Spleen (tissue), 7 donors: Measurements from ENCODE around the gene CDK14.

Experiments used
- POLR2A ChIP-seq, 3 donors: fragments of 450-650 bp; IDR thresholded peaks; one replicate each; pipeline ENCODE4 v1.5.1; 2017; ENCODE audit warnings: antibody characterized with exemption in 3 of 3, mild to moderate bottlenecking in 1 of 3
- POLR2AphosphoS5 ChIP-seq, 3 donors: sonication (generic); formaldehyde crosslinking; IDR thresholded peaks; one replicate each; pipeline ENCODE4 v1.5.1; 2017; ENCODE audit warnings: antibody characterized with exemption in 3 of 3
- TF ChIP-seq, protein P1 (sequence below), 11 experiments: fragments of 200-600 bp in 7 of 11; fragments of 450-650 bp in 4 of 11; sonication (generic) in 4 of 11; IDR thresholded peaks in 8 of 11; conservative IDR thresholded peaks in 3 of 11; 1 replicate in 7 of 11; 2 replicates in 4 of 11; pipeline versions ENCODE4 v1.4.0 to v1.8.0; 2016 to 2021; ENCODE audit warnings: antibody characterized with exemption in 11 of 11, inconsistent platforms in 4 of 11, mild to moderate bottlenecking in 1 of 11
- donor health status: DM: no; HTN: no; CAD: no; lungs with moderate emphysema.
- donor health status: DM: no; HTN: no; CAD: no.
- donor health status: DM: no; HTN: no; CAD: no.

GRCh38 chr7:90617442-90617841 is 21.3 kb downstream of the CDK14 start:
- TF ChIP-seq POLR2A (IDR thresholded peaks at IDR 0.05) (no peak), POLR2AphosphoS5 (IDR thresholded peaks at IDR 0.05) (no peak)
- TF ChIP-seq, protein P1, sequence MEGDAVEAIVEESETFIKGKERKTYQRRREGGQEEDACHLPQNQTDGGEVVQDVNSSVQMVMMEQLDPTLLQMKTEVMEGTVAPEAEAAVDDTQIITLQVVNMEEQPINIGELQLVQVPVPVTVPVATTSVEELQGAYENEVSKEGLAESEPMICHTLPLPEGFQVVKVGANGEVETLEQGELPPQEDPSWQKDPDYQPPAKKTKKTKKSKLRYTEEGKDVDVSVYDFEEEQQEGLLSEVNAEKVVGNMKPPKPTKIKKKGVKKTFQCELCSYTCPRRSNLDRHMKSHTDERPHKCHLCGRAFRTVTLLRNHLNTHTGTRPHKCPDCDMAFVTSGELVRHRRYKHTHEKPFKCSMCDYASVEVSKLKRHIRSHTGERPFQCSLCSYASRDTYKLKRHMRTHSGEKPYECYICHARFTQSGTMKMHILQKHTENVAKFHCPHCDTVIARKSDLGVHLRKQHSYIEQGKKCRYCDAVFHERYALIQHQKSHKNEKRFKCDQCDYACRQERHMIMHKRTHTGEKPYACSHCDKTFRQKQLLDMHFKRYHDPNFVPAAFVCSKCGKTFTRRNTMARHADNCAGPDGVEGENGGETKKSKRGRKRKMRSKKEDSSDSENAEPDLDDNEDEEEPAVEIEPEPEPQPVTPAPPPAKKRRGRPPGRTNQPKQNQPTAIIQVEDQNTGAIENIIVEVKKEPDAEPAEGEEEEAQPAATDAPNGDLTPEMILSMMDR (IDR thresholded peaks at IDR 0.05 in 8 of 11, conservative IDR thresholded peaks at IDR 0.05 in 3 of 11), result no peak
